SK-N-SH (cell line): ENCODE data around the gene MCM9.

Experiments
- EP300 ChIP-seq, 2 experiments: IDR thresholded peaks; 2 replicates each; pipeline versions ENCODE4 v1.4.0 to v1.6.1; 2012; ENCODE audit warnings: borderline replicate concordance in 1 of 2, low read depth in 1 of 2, low read length in 1 of 2
- EZH2phosphoT487 ChIP-seq: fragments of 200-600 bp; sonication (generic); IDR thresholded peaks from 2 replicates; pipeline ENCODE4 v1.6.1; 2017; ENCODE audit warnings: low read depth, mixed run types, mild to moderate bottlenecking, antibody characterized with exemption, moderate library complexity, borderline replicate concordance
- GABPA ChIP-seq: IDR thresholded peaks from 2 replicates; pipeline ENCODE4 v1.4.0; 2012; ENCODE audit warnings: low read depth, mild to moderate bottlenecking
- RAD21 ChIP-seq: IDR thresholded peaks from 2 replicates; pipeline ENCODE4 v1.6.1; 2012; ENCODE audit warnings: mild to moderate bottlenecking, low read length
- SIN3A ChIP-seq: IDR thresholded peaks from 2 replicates; pipeline ENCODE4 v1.6.1; 2012; ENCODE audit warnings: low read depth, mild to moderate bottlenecking, low read length, moderate library complexity, borderline replicate concordance
- TCF12 ChIP-seq: IDR thresholded peaks from 2 replicates; pipeline ENCODE4 v1.4.0; 2012
- TF ChIP-seq, protein P1 (sequence below): IDR thresholded peaks from 2 replicates; pipeline ENCODE4 v1.4.0; 2012; ENCODE audit warnings: low read depth
- TF ChIP-seq, protein P2 (sequence below): fragments of 200-600 bp; sonication (generic); IDR thresholded peaks from 2 replicates; pipeline ENCODE4 v1.6.1; 2017; ENCODE audit warnings: antibody characterized with exemption, mild to moderate bottlenecking, moderate library complexity
- TF ChIP-seq, protein P3 (sequence below): IDR thresholded peaks from 2 replicates; pipeline ENCODE4 v1.6.1; 2012; ENCODE audit warnings: mild to moderate bottlenecking, low read depth, low read length, moderate library complexity
- TF ChIP-seq, protein P4 (sequence below): fragments of 150-350 bp; IDR thresholded peaks from 2 replicates; pipeline ENCODE4 v1.6.1; 2017; ENCODE audit warnings: antibody characterized with exemption, low read length, low read depth, borderline replicate concordance

DNA sequence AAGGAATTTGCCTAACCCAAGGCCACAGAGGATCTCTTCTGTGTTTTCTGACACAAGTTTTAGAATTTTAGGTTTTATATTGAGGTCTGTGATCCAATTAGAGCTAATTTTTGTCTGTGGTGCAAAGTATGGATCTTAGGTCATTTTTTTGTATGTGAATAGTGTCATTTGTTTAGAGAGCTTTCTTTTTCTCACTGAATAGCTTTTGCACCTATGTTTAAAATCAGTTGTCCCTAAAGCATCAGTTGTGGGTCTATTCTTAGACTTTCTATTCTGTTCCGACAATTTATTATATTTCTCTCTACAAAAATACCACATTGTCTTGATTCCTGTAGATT, 341 bp upstream of the MCM9 start:
- TF ChIP-seq, protein P1, sequence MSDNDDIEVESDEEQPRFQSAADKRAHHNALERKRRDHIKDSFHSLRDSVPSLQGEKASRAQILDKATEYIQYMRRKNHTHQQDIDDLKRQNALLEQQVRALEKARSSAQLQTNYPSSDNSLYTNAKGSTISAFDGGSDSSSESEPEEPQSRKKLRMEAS: no peak
- TF ChIP-seq EP300 (IDR thresholded peaks at IDR 0.05; ENCODE audit: borderline replicate concordance in 1 of 2, low read depth in 1 of 2, low read length in 1 of 2): no peak
- TF ChIP-seq SIN3A: no peak
- TF ChIP-seq GABPA: no peak
- TF ChIP-seq, protein P2, sequence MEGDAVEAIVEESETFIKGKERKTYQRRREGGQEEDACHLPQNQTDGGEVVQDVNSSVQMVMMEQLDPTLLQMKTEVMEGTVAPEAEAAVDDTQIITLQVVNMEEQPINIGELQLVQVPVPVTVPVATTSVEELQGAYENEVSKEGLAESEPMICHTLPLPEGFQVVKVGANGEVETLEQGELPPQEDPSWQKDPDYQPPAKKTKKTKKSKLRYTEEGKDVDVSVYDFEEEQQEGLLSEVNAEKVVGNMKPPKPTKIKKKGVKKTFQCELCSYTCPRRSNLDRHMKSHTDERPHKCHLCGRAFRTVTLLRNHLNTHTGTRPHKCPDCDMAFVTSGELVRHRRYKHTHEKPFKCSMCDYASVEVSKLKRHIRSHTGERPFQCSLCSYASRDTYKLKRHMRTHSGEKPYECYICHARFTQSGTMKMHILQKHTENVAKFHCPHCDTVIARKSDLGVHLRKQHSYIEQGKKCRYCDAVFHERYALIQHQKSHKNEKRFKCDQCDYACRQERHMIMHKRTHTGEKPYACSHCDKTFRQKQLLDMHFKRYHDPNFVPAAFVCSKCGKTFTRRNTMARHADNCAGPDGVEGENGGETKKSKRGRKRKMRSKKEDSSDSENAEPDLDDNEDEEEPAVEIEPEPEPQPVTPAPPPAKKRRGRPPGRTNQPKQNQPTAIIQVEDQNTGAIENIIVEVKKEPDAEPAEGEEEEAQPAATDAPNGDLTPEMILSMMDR: no peak
- no peak for TF ChIP-seq EZH2phosphoT487
- TF ChIP-seq, protein P3, sequence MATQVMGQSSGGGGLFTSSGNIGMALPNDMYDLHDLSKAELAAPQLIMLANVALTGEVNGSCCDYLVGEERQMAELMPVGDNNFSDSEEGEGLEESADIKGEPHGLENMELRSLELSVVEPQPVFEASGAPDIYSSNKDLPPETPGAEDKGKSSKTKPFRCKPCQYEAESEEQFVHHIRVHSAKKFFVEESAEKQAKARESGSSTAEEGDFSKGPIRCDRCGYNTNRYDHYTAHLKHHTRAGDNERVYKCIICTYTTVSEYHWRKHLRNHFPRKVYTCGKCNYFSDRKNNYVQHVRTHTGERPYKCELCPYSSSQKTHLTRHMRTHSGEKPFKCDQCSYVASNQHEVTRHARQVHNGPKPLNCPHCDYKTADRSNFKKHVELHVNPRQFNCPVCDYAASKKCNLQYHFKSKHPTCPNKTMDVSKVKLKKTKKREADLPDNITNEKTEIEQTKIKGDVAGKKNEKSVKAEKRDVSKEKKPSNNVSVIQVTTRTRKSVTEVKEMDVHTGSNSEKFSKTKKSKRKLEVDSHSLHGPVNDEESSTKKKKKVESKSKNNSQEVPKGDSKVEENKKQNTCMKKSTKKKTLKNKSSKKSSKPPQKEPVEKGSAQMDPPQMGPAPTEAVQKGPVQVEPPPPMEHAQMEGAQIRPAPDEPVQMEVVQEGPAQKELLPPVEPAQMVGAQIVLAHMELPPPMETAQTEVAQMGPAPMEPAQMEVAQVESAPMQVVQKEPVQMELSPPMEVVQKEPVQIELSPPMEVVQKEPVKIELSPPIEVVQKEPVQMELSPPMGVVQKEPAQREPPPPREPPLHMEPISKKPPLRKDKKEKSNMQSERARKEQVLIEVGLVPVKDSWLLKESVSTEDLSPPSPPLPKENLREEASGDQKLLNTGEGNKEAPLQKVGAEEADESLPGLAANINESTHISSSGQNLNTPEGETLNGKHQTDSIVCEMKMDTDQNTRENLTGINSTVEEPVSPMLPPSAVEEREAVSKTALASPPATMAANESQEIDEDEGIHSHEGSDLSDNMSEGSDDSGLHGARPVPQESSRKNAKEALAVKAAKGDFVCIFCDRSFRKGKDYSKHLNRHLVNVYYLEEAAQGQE: no peak
- no peak for TF ChIP-seq TCF12
- TF ChIP-seq, protein P4, sequence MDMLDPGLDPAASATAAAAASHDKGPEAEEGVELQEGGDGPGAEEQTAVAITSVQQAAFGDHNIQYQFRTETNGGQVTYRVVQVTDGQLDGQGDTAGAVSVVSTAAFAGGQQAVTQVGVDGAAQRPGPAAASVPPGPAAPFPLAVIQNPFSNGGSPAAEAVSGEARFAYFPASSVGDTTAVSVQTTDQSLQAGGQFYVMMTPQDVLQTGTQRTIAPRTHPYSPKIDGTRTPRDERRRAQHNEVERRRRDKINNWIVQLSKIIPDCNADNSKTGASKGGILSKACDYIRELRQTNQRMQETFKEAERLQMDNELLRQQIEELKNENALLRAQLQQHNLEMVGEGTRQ: no peak
- no peak for TF ChIP-seq RAD21
